ENCODE data around the gene AKAP6.

DNA sequence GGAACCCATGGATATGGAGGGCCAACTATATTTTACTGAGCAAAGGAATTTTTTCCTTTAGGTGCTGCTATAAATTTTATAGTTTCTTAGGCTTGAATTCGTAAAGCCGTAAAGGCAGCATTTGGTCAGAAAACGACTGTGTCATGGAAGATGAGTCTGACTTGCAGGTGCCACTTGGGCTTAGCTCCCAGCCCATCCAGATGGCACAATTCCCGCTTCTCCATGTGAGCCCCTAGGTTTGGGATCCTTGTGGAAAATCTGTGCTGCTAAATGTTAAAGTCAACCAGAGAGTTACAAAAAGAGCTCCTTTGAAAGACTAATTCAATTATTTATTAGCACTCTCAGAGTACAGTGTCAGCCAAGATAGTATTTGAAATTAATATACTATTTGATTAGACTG lies 489.5 kb downstream of the AKAP6 start:
- TF ChIP-seq ATF3 (IDR thresholded peaks at IDR 0.05; ENCODE audit: borderline replicate concordance, extremely low read depth, low read depth, low read length): no peak
- TF ChIP-seq CTCF (IDR thresholded peaks at IDR 0.05 in 2 of 3, conservative IDR thresholded peaks at IDR 0.05 in 1 of 3; ENCODE audit: control insufficient read depth in 2 of 3, extremely low read depth in 1 of 3, insufficient read depth in 1 of 3, low read depth in 3 of 3, low read length in 3 of 3): no peak
- TF ChIP-seq EGR1 (IDR thresholded peaks at IDR 0.05; ENCODE audit: borderline replicate concordance in 1 of 2, low read depth in 2 of 2, low read length in 2 of 2): no peak
- TF ChIP-seq, protein P1, sequence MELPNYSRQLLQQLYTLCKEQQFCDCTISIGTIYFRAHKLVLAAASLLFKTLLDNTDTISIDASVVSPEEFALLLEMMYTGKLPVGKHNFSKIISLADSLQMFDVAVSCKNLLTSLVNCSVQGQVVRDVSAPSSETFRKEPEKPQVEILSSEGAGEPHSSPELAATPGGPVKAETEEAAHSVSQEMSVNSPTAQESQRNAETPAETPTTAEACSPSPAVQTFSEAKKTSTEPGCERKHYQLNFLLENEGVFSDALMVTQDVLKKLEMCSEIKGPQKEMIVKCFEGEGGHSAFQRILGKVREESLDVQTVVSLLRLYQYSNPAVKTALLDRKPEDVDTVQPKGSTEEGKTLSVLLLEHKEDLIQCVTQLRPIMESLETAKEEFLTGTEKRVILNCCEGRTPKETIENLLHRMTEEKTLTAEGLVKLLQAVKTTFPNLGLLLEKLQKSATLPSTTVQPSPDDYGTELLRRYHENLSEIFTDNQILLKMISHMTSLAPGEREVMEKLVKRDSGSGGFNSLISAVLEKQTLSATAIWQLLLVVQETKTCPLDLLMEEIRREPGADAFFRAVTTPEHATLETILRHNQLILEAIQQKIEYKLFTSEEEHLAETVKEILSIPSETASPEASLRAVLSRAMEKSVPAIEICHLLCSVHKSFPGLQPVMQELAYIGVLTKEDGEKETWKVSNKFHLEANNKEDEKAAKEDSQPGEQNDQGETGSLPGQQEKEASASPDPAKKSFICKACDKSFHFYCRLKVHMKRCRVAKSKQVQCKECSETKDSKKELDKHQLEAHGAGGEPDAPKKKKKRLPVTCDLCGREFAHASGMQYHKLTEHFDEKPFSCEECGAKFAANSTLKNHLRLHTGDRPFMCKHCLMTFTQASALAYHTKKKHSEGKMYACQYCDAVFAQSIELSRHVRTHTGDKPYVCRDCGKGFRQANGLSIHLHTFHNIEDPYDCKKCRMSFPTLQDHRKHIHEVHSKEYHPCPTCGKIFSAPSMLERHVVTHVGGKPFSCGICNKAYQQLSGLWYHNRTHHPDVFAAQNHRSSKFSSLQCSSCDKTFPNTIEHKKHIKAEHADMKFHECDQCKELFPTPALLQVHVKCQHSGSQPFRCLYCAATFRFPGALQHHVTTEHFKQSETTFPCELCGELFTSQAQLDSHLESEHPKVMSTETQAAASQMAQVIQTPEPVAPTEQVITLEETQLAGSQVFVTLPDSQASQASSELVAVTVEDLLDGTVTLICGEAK (IDR thresholded peaks at IDR 0.05; ENCODE audit: borderline replicate concordance): no peak
